Skeletal muscle tissue (tissue), 4 donors: ENCODE data around the gene PTCHD1. TPM values are rescaled to one million over a fixed set of nuclear protein-coding genes. Genes with fewer than 3 reads are reported as not detected.

Experiments used
- H3K27ac ChIP-seq: one replicate; pipeline ENCODE4 v1.7.0; 2013; ENCODE audit warnings: mild to moderate bottlenecking, low read depth, low read length, inconsistent platforms
- H3K27me3 ChIP-seq, 3 donors: one replicate each; pipeline ENCODE4 v1.7.0; 2013; ENCODE audit warnings: low read length in 3 of 3; ENCODE audit not compliant: control insufficient read depth in 3 of 3, insufficient read depth in 3 of 3
- H3K36me3 ChIP-seq, 3 donors: one replicate each; pipeline ENCODE4 v1.7.0; 2013; ENCODE audit warnings: low read length in 3 of 3; ENCODE audit not compliant: control insufficient read depth in 3 of 3, insufficient read depth in 3 of 3
- H3K4me1 ChIP-seq, 3 donors: one replicate each; pipeline ENCODE4 v1.7.0; 2013; ENCODE audit warnings: low read length in 3 of 3, mild to moderate bottlenecking in 3 of 3; ENCODE audit not compliant: control insufficient read depth in 3 of 3, insufficient read depth in 3 of 3
- H3K4me3 ChIP-seq, 3 donors: one replicate each; pipeline ENCODE4 v1.7.0; 2013; ENCODE audit warnings: low read length in 3 of 3
- H3K9ac ChIP-seq, 3 donors: one replicate each; pipeline ENCODE4 v1.7.0; 2013; ENCODE audit warnings: low read length in 3 of 3, mild to moderate bottlenecking in 3 of 3, moderate library complexity in 2 of 3, low read depth in 1 of 3
- H3K9me3 ChIP-seq, 3 donors: one replicate each; pipeline ENCODE4 v1.7.0; 2013; ENCODE audit warnings: low read length in 3 of 3; ENCODE audit not compliant: control insufficient read depth in 3 of 3
- total RNA-seq: library from RNA; depleted of rRNA; stranded (reverse); fragments of >200 nt; gene quantifications from one replicate; pipeline ENCODE4 v1.2.3, GENCODE V29; 2014
- donor health status: Osteomylitis.

PTCHD1 gene
- total RNA-seq, 1 donor from 2014 or later: 0.52 TPM

- Histone ChIP-seq H3K27ac (no peak overlapping the region), H3K9ac (no peak overlapping the region), H3K4me1 (no peaks in the 10 kb centered on the region), H3K36me3 (no peaks in the 10 kb centered on the region), H3K9me3 (no peaks in the 10 kb centered on the region), H3K4me3 (no peak overlapping the region), H3K27me3 (no peaks in the 10 kb centered on the region)
These were observed 45.9 kb downstream of the PTCHD1 start for GRCh38 chrX:23380581-23380980.

GRCh38 chrX:23381099-23382087 is 46.7 kb downstream of the PTCHD1 start:
- H3K27me3 ChIP-seq: no peaks in the 10 kb centered on the region
- H3K9ac ChIP-seq: no peak overlapping the region
- H3K9me3 ChIP-seq: no peaks in the 10 kb centered on the region
- H3K4me1 ChIP-seq: no peaks in the 10 kb centered on the region
- H3K27ac ChIP-seq: no peak overlapping the region
- no peak overlapping the region for H3K4me3 ChIP-seq
- no peaks in the 10 kb centered on the region for H3K36me3 ChIP-seq

GRCh38 chrX:23382572-23382971 is 47.9 kb downstream of the PTCHD1 start:
- no peaks in the 10 kb centered on the region for H3K9me3 ChIP-seq
- H3K9ac ChIP-seq: no peak overlapping the region
- H3K36me3 ChIP-seq: no peaks in the 10 kb centered on the region
- H3K27ac ChIP-seq: no peak overlapping the region
- no peak overlapping the region for H3K4me3 ChIP-seq
- no peaks in the 10 kb centered on the region for H3K27me3 ChIP-seq
- no peaks in the 10 kb centered on the region for H3K4me1 ChIP-seq

- no peak overlapping the region for H3K27ac ChIP-seq
- H3K9me3 ChIP-seq: no peaks in the 10 kb centered on the region
- no peaks in the 10 kb centered on the region for H3K36me3 ChIP-seq
- no peak overlapping the region for H3K4me3 ChIP-seq
- H3K27me3 ChIP-seq: no peaks in the 10 kb centered on the region
- no peaks in the 10 kb centered on the region for H3K4me1 ChIP-seq
- H3K9ac ChIP-seq: no peak overlapping the region
These were observed 48.8 kb downstream of the PTCHD1 start for GRCh38 chrX:23383411-23383810.

GRCh38 chrX:23385242-23385641 is 50.6 kb downstream of the PTCHD1 start:
- Histone ChIP-seq H3K9me3 (no peaks in the 10 kb centered on the region), H3K36me3 (no peaks in the 10 kb centered on the region), H3K27ac (no peak overlapping the region), H3K27me3 (no peaks in the 10 kb centered on the region), H3K4me1 (no peaks in the 10 kb centered on the region), H3K9ac (no peak overlapping the region), H3K4me3 (no peak overlapping the region)

- no peak overlapping the region for H3K9ac ChIP-seq
- no peak overlapping the region for H3K27ac ChIP-seq
- no peak overlapping the region for H3K4me3 ChIP-seq
- H3K27me3 ChIP-seq: no peaks in the 10 kb centered on the region
- no peaks in the 10 kb centered on the region for H3K9me3 ChIP-seq
- H3K4me1 ChIP-seq: no peaks in the 10 kb centered on the region
- no peaks in the 10 kb centered on the region for H3K36me3 ChIP-seq
These were observed 51.6 kb downstream of the PTCHD1 start for GRCh38 chrX:23386260-23386659.

- Histone ChIP-seq H3K27ac (no peak overlapping the region), H3K36me3 (no peaks in the 10 kb centered on the region), H3K4me3 (no peak overlapping the region), H3K9ac (no peak overlapping the region), H3K9me3 (no peaks in the 10 kb centered on the region), H3K4me1 (no peaks in the 10 kb centered on the region), H3K27me3 (no peaks in the 10 kb centered on the region)
These were observed 52.1 kb downstream of the PTCHD1 start for GRCh38 chrX:23386726-23387125.

- no peak overlapping the region for H3K9ac ChIP-seq
These were observed 53.0 kb downstream of the PTCHD1 start for GRCh38 chrX:23387550-23388184.

GRCh38 chrX:23389196-23389792 is 54.6 kb downstream of the PTCHD1 start:
- Histone ChIP-seq H3K9ac (no peak overlapping the region), H3K27ac (no peak overlapping the region), H3K4me1 (no peaks in the 10 kb centered on the region), H3K27me3 (no peaks in the 10 kb centered on the region), H3K9me3 (no peaks in the 10 kb centered on the region), H3K4me3 (no peak overlapping the region), H3K36me3 (no peaks in the 10 kb centered on the region)

More at GRCh38 chrX:23387550-23388184, 53.0 kb downstream of the PTCHD1 start:
- H3K4me1 ChIP-seq: no peaks in the 10 kb centered on the region
- H3K9me3 ChIP-seq: no peaks in the 10 kb centered on the region
- no peak overlapping the region for H3K27ac ChIP-seq
- no peak overlapping the region for H3K4me3 ChIP-seq
- no peaks in the 10 kb centered on the region for H3K27me3 ChIP-seq
- no peaks in the 10 kb centered on the region for H3K36me3 ChIP-seq

- no peak overlapping the region for H3K27ac ChIP-seq
- H3K4me3 ChIP-seq: no peak overlapping the region
- no peaks in the 10 kb centered on the region for H3K9me3 ChIP-seq
- no peaks in the 10 kb centered on the region for H3K27me3 ChIP-seq
- no peaks in the 10 kb centered on the region for H3K4me1 ChIP-seq
- H3K36me3 ChIP-seq: no peaks in the 10 kb centered on the region
- H3K9ac ChIP-seq: no peak overlapping the region
These were observed 56.3 kb downstream of the PTCHD1 start for GRCh38 chrX:23390979-23391378.
